Measurements from ENCODE around the gene DLD. TPM values are rescaled to one million over a fixed set of nuclear protein-coding genes. Genes with fewer than 3 reads are reported as not detected.

Gene DLD
- total RNA-seq, 2 donors from 2014 or later = 60.4 to 80.8 TPM

DNA sequence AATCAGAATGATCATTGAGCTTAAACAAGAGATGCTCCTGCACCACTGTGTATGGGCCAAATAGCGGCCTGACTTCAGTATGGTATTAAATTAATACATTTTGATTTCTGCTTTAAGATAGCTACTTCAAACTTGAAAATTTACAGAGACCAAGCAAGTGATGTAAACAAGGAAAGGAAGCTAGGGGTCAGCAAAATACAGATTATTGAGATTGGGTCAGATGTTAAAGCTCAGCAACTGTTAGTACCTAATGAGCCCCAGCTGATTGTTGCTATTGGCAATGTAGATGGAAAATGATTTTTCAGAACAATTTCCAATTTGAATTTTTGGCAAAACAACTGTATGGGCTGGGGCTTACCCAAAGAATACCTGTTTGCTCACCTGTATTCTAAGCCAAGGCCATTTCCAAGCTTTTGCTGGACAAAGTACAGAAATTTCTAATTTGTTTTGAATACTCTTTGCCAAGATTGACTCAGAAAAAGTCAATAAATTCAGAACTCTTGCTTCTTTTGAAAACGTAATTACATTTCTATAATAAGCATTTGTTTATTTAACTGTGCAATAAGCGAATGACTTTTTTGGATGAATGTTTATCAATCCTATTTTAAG is 23.0 kb upstream of the DLD start:
- no peaks in the 10 kb centered on the region for H3K4me1 ChIP-seq (ENCODE audit: control insufficient read depth in 1 of 2, low read depth in 2 of 2)
- H3K27me3 ChIP-seq (replicated peaks; ENCODE audit: insufficient read depth) = no peaks in the 10 kb centered on the region
- DNase-seq (ENCODE audit: low spot score) (no peak), ATAC-seq (ENCODE audit: insufficient number of reproducible peaks, low FRiP score, low read depth) (no peak)
- H3K36me3 ChIP-seq = no peaks in the 10 kb centered on the region
- H3K4me3 ChIP-seq = no peak overlapping the region
- TF ChIP-seq, protein P1, sequence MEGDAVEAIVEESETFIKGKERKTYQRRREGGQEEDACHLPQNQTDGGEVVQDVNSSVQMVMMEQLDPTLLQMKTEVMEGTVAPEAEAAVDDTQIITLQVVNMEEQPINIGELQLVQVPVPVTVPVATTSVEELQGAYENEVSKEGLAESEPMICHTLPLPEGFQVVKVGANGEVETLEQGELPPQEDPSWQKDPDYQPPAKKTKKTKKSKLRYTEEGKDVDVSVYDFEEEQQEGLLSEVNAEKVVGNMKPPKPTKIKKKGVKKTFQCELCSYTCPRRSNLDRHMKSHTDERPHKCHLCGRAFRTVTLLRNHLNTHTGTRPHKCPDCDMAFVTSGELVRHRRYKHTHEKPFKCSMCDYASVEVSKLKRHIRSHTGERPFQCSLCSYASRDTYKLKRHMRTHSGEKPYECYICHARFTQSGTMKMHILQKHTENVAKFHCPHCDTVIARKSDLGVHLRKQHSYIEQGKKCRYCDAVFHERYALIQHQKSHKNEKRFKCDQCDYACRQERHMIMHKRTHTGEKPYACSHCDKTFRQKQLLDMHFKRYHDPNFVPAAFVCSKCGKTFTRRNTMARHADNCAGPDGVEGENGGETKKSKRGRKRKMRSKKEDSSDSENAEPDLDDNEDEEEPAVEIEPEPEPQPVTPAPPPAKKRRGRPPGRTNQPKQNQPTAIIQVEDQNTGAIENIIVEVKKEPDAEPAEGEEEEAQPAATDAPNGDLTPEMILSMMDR (IDR thresholded peaks at IDR 0.05) = no peak
- no peaks in the 10 kb centered on the region for H3K9me3 ChIP-seq
- no peak overlapping the region for H3K27ac ChIP-seq

DNA sequence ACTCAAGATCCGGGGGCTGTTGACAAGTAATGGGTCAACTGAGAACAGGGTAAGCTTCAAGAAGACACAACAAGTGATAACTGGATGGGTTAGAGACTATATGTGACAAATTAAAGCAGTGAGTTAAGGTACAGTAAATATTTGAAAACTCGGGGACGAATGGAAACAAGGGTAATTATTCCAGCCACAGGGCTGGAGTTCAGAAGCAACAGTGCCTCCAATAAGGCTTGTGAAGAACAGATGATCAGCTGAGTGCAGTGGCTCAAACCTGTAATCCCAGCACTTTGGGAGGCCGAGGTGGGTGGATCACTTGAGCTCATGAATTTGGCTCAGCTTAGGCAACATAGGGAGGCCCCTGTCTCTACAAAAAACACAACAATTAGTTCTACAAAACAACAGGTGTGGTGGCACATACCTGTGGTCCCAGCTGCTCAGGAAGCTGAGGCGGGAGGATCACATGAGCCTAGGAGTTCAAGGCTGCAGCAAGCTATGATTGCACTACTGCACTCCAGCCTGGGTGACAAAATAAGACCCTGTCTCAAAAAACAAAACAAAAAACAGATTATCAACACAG is 20.5 kb upstream of the DLD start:
- DNase-seq (ENCODE audit: low spot score) = no peak
- no peaks in the 10 kb centered on the region for H3K4me1 ChIP-seq (ENCODE audit: control insufficient read depth in 1 of 2, low read depth in 2 of 2)
- no peaks in the 10 kb centered on the region for H3K9me3 ChIP-seq
- ATAC-seq (ENCODE audit: insufficient number of reproducible peaks, low FRiP score, low read depth) = no peak
- H3K27me3 ChIP-seq (replicated peaks; ENCODE audit: insufficient read depth) = no peaks in the 10 kb centered on the region
- no peak overlapping the region for H3K27ac ChIP-seq
- H3K36me3 ChIP-seq = no peaks in the 10 kb centered on the region
- no peak overlapping the region for H3K4me3 ChIP-seq
- TF ChIP-seq, protein P1 (IDR thresholded peaks at IDR 0.05) = no peak

DNA sequence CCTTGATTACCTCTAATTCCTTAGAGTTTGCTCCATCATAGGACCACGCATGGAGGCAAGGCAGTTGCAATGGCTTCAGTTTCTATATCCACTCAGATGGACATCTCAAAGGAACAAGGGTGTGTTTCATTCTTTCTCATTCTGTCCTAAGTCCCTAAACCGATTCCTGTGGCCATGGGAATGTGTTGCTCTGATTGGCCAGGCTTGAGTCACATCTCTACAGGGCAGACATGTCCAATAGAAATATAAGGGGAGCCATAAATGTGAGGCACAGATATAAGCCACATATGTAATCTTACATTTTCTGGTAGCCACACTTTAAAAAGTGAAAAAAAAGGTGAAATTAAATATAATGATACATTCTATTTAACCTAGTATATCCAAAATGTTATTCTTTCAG is 16.9 kb upstream of the DLD start:
- Histone ChIP-seq H3K4me3 (no peak overlapping the region), H3K9me3 (no peaks in the 10 kb centered on the region), H3K4me1 (ENCODE audit: control insufficient read depth in 1 of 2, low read depth in 2 of 2) (no peaks in the 10 kb centered on the region), H3K27me3 (replicated peaks; ENCODE audit: insufficient read depth) (no peaks in the 10 kb centered on the region), H3K36me3 (no peaks in the 10 kb centered on the region), H3K27ac (no peak overlapping the region)
- no peak for ATAC-seq (ENCODE audit: insufficient number of reproducible peaks, low FRiP score, low read depth)
- DNase-seq (ENCODE audit: low spot score) = no peak
- TF ChIP-seq, protein P1 (IDR thresholded peaks at IDR 0.05) = no peak

DNA sequence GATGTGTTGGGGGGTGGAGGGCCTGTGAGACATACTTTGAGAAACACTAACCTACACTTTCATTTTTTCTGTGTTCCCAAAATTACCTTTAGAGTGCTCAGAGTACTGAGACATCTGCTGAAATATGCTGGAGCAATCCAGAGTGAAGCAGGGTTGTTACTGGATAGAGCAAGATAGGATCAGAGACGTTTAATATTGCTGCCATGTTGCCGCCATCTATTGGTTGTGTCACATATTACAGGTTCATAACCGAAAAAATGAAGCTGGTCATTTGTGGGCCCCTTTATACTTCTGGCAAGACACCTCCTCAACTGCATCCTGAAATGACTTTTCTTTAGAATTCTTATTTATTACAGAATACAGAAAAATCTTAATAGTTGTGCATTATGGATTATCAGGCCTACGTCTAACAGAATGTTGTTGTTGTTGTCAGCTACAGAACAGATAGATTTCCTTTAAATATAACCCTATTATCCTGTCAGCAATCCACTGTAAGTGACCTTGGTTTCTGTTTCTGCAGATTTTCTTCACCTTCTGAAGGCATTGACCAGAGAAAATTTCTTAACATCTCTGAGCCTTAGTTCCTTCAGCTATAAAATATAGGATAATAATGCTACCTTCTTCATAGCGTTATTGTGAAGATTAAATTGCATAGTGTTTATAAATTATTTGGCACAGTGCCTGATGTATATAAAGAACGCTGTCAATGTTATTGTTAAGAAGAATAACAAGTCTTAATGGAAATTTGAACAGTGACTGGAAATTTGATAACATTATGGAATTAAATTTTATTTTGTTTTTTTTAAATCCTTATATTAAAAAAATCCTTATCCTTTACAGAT is 16.2 kb upstream of the DLD start:
- H3K4me1 ChIP-seq (ENCODE audit: control insufficient read depth in 1 of 2, low read depth in 2 of 2) = no peaks in the 10 kb centered on the region
- no peak overlapping the region for H3K27ac ChIP-seq
- TF ChIP-seq, protein P1 (IDR thresholded peaks at IDR 0.05) = peak; percentile 59
- H3K4me3 ChIP-seq = no peak overlapping the region
- no peaks in the 10 kb centered on the region for H3K27me3 ChIP-seq (replicated peaks; ENCODE audit: insufficient read depth)
- DNase-seq (ENCODE audit: low spot score) (no peak), ATAC-seq (ENCODE audit: insufficient number of reproducible peaks, low FRiP score, low read depth) (no peak)
- H3K9me3 ChIP-seq = no peaks in the 10 kb centered on the region
- H3K36me3 ChIP-seq = no peaks in the 10 kb centered on the region

DNA sequence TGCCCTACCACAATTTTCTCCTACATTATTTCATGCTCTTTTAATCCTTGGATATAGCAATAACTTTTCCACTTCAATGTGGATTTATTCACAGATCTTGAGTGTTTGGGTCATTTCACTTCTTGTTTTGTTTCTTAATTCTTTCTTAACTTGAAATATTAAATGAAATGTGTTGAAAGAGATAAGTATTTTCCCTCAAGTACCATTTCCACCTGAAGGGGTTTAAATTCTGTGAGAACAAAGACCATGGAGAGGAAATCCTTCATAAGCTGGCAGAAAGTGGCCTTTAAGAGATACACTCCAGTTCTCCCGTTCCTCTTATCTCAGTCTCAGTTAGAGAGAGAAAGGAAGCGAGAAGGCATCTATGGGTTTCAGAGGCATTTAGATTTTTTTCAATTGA is 14.1 kb upstream of the DLD start:
- no peaks in the 10 kb centered on the region for H3K4me1 ChIP-seq (ENCODE audit: control insufficient read depth in 1 of 2, low read depth in 2 of 2)
- H3K27me3 ChIP-seq (replicated peaks; ENCODE audit: insufficient read depth) = no peaks in the 10 kb centered on the region
- DNase-seq (ENCODE audit: low spot score) (no peak), ATAC-seq (ENCODE audit: insufficient number of reproducible peaks, low FRiP score, low read depth) (no peak)
- H3K27ac ChIP-seq = no peak overlapping the region
- H3K9me3 ChIP-seq = no peaks in the 10 kb centered on the region
- no peak overlapping the region for H3K4me3 ChIP-seq
- TF ChIP-seq, protein P1 (IDR thresholded peaks at IDR 0.05) = no peak
- H3K36me3 ChIP-seq = no peaks in the 10 kb centered on the region

All from thoracic aorta (tissue), 2 donors.